Measurements from ENCODE around the gene TMEM37. TPM values are rescaled to one million over a fixed set of nuclear protein-coding genes. Genes with fewer than 3 reads are reported as not detected.

Gene TMEM37
- total RNA-seq, 1 experiment from 2014 or later: 4.2 TPM

GRCh38 chr2:119425119-119425405 lies 6.6 kb upstream of the TMEM37 start:
- H3K14ac ChIP-seq (ENCODE audit: insufficient read depth, low read length): no peak overlapping the region
- H3K4ac ChIP-seq (ENCODE audit: low read depth, low read length): no peak overlapping the region
- no peaks in the 10 kb centered on the region for H4K20me1 ChIP-seq (ENCODE audit: control insufficient read depth, insufficient read depth, insufficient read length)
- H3T11ph ChIP-seq (ENCODE audit: low read length): no peak overlapping the region
- no peaks in the 10 kb centered on the region for H3K23me2 ChIP-seq (ENCODE audit: insufficient read length, low read depth, low read length, poor library complexity, severe bottlenecking)
- H2AFZ ChIP-seq (ENCODE audit: low read length): no peak overlapping the region
- Mint-ChIP-seq H3K27ac (peak overlapping the region in 1 of 3 experiments; percentile 65; a peak in 1 of 7 replicates), H3K36me3 (ENCODE audit: insufficient read depth in 1 of 3, low read depth in 3 of 3) (peaks cover 0 to 14% (median 9%) of the 10 kb centered on the region in 3 experiments), H3K4me1 (peaks cover 43 to 44% of the 10 kb centered on the region in 2 experiments), H3K27me3 (ENCODE audit: low read depth) (peaks cover 28% of the 10 kb centered on the region), H3K9me3 (peaks cover 12 to 19% of the 10 kb centered on the region in 2 experiments), H3K4me3 (no peak overlapping the region)
- H4K8ac ChIP-seq (replicated peaks; ENCODE audit: insufficient read length, low read depth, low read length): no peak overlapping the region
- no peak overlapping the region for H4K5ac ChIP-seq (ENCODE audit: insufficient read length, low read depth, low read length)
- H4K91ac ChIP-seq (ENCODE audit: insufficient read length, low read depth, low read length): no peak overlapping the region
- H2BK120ac ChIP-seq (ENCODE audit: low read depth, low read length, poor library complexity, severe bottlenecking): no peak overlapping the region
- H2BK20ac ChIP-seq (ENCODE audit: low read depth, low read length, poor library complexity, severe bottlenecking): no peak overlapping the region
- DNase-seq: no peak
- no peak overlapping the region for H3K18ac ChIP-seq (ENCODE audit: insufficient read length, low read depth, low read length)
- WGBS (ENCODE audit: extremely low coverage, insufficient read length, low lambda C conversion rate): no CpG with 5 or more reads among the region's 1 CpG
- H3K27me3 ChIP-seq (ENCODE audit: insufficient read depth, low read length): no peaks in the 10 kb centered on the region; the same call in 1 of the 2 replicates
- no peak for TF ChIP-seq CTCF (conservative IDR thresholded peaks at IDR 0.05)
- H3K79me2 ChIP-seq (ENCODE audit: insufficient read depth, low read length): no peaks in the 10 kb centered on the region
- H2BK5ac ChIP-seq (ENCODE audit: insufficient read length, low read length): no peak overlapping the region
- no peaks in the 10 kb centered on the region for H3K4me1 ChIP-seq (ENCODE audit: insufficient read depth, low read length)
- no peak overlapping the region for H3K9ac ChIP-seq (ENCODE audit: extremely low read depth, insufficient read length, low read length)
- no peak overlapping the region for H3K23ac ChIP-seq (ENCODE audit: insufficient read length, low read depth, low read length)
- no peak overlapping the region for H3K27ac ChIP-seq (ENCODE audit: insufficient read length, low read depth, low read length)
- no peaks in the 10 kb centered on the region for H3K9me3 ChIP-seq (ENCODE audit: control insufficient read depth, low read depth, low read length)
- H2AK5ac ChIP-seq (ENCODE audit: insufficient read length, low read length): no peak overlapping the region
- no peaks in the 10 kb centered on the region for H3K79me1 ChIP-seq (ENCODE audit: insufficient read depth, low read depth, low read length, poor library complexity, severe bottlenecking)
- H2BK12ac ChIP-seq (ENCODE audit: insufficient read length, low read depth, low read length): no peak overlapping the region
- no peak overlapping the region for H2BK15ac ChIP-seq (ENCODE audit: low read depth, low read length)
- no peak overlapping the region for H3K4me2 ChIP-seq (ENCODE audit: insufficient read depth, insufficient read length, low read length)
- no peak overlapping the region for H3K56ac ChIP-seq (ENCODE audit: insufficient read length, low read depth, low read length)
